IgD-negative memory B cell (primary cell): Measurements from ENCODE around the gene ADGRE2. TPM values are rescaled to one million over a fixed set of nuclear protein-coding genes. Genes with fewer than 3 reads are reported as not detected.
A peak's percentile ranks its signal among the peaks of the same experiment; 100 is the strongest.
"Not testable (repeated sequence)": the region's sequence is repeated elsewhere in the genome, so short reads cannot be mapped to it uniquely, and the experiment has no call there.

Experiments
- H3K27ac Mint-ChIP-seq, 3 donors: one replicate each; pipeline ENCODE4 v1.8.0; 2020 to 2022; ENCODE audit warnings: mild to moderate bottlenecking in 3 of 3, mixed read lengths in 3 of 3, moderate library complexity in 1 of 3
- H3K27me3 Mint-ChIP-seq: one replicate; pipeline ENCODE4 v1.8.0; 2021; ENCODE audit warnings: mixed read lengths
- H3K36me3 Mint-ChIP-seq: one replicate; pipeline ENCODE4 v1.8.0; 2020; ENCODE audit warnings: mild to moderate bottlenecking, mixed read lengths
- H3K4me1 Mint-ChIP-seq, 3 donors: one replicate each; pipeline ENCODE4 v1.8.0; 2020 to 2022; ENCODE audit warnings: mixed read lengths in 3 of 3, mild to moderate bottlenecking in 1 of 3
- H3K4me3 Mint-ChIP-seq, 4 donors: one replicate each; pipeline ENCODE4 v1.8.0; 2020 to 2022; ENCODE audit warnings: mild to moderate bottlenecking in 4 of 4, mixed read lengths in 4 of 4, moderate library complexity in 3 of 4
- H3K9me3 Mint-ChIP-seq, 3 donors: one replicate each; pipeline ENCODE4 v1.8.0; 2020 to 2021; ENCODE audit warnings: mixed read lengths in 3 of 3, mild to moderate bottlenecking in 1 of 3
- polyA plus RNA-seq: library from polyadenylated mRNA; unstranded; fragments of 300-500 nt; fragmentation: Illumina TruSeq; gene quantifications from one replicate; pipeline ENCODE4 v1.2.3, GENCODE V29; 2021

The ADGRE2 gene
- polyA plus RNA-seq, 1 donor from 2014 or later, result 0.06 TPM

DNA sequence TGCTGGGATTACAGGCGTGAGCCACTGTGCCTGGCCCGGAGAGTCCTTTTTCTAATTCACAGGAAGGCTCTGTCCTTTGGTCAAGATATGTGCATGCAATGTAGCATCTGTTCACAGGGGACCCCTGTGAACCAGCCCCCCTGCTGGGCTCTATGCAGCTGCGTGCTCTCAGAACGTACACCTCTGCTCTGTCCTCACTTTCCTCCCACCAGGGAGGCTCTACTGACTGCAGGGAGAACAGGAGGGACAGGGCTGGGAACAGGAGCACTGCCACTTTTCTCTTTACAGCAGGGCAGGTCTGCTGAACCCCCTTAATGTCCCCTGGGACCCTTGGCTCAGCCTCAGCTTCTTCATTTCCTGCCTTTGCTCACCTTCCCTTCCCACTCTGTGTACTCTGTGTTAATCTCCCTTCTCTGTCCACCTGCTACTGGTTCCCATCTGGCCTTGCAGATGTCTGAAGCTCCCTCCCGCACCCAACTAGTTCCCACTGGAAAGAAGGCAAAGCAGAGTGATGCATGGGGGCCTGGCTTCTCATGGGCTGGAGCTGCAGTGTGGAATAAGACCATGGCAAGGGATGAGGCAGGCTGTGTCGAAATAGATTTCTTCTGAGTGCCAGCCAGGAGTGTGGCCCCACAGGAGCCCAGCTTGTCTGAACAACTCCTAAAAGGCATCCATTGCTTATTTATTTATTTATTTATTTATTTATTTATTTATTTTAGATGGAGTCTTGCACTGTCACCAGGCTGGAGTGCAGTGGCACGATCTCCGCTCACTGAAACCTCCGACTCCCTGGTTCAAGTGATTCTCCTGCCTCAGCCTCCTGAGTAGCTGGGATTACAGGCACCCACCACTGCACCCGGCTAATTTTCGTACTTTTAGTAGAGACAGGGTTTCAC, 7.2 kb downstream of the ADGRE2 start:
- Mint-ChIP-seq H3K4me1 (peaks cover 0 to 9% (median 5%) of the 10 kb centered on the region in 3 donors), H3K27me3 (peaks cover 24% of the 10 kb centered on the region), H3K36me3 (no peaks in the 10 kb centered on the region), H3K4me3 (no peak overlapping the region), H3K9me3 (no peaks in the 10 kb centered on the region), H3K27ac (no peak overlapping the region)

DNA sequence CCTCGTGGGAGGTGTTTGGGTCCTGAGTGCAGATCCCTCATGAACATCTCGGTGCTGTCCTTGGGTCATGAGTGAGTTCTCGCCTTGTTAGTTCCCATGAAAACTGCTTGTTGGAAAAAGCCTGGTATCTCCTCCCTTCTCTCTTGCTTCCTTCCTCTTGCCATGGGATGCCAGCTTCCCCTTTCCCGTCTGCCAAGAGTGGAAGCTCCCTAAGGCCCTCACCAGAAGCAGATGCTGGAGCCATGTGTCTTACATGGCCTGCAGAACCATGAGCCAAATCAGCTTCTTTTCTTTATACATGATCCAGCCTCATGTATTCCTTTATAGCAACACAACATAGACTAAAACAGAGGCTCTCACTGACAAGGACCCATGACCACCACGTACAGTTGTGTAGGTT, 8.2 kb downstream of the ADGRE2 start:
- H3K27ac Mint-ChIP-seq, result no peak overlapping the region
- H3K4me1 Mint-ChIP-seq, result peaks cover 0 to 4% (median 2%) of the 10 kb centered on the region in 3 donors
- H3K36me3 Mint-ChIP-seq, result no peaks in the 10 kb centered on the region
- H3K27me3 Mint-ChIP-seq, result peaks cover 20% of the 10 kb centered on the region
- peak overlapping the region in 1 of 4 donors; percentile 15 for H3K4me3 Mint-ChIP-seq
- H3K9me3 Mint-ChIP-seq, result no peaks in the 10 kb centered on the region

DNA sequence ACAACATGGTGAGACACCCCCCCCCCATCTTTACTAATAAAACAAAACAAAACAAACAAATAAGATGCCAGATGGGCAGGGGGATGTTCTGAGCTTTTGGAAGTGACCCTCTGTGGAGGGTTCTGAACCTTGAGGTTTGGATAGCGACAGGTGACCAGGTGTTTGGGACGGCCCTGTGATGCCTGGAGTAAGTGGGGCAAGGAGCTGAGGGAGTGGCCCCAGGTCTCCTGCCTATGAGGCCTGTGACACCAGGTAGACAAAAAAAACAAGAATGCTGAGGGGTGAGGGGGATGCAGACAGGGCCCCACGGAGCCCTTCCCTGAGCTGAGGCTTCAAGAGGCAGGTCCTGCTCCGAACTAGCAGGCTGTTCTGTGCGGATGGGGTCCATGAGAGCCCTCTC, 9.2 kb downstream of the ADGRE2 start:
- H3K9me3 Mint-ChIP-seq, result no peaks in the 10 kb centered on the region
- peak overlapping the region in 1 of 3 donors; percentile 39 for H3K27ac Mint-ChIP-seq
- H3K4me3 Mint-ChIP-seq, result no peak overlapping the region
- no peaks in the 10 kb centered on the region for H3K36me3 Mint-ChIP-seq
- H3K4me1 Mint-ChIP-seq, result peaks cover 0 to 4% (median 2%) of the 10 kb centered on the region in 3 donors
- H3K27me3 Mint-ChIP-seq, result peaks cover 19% of the 10 kb centered on the region

DNA sequence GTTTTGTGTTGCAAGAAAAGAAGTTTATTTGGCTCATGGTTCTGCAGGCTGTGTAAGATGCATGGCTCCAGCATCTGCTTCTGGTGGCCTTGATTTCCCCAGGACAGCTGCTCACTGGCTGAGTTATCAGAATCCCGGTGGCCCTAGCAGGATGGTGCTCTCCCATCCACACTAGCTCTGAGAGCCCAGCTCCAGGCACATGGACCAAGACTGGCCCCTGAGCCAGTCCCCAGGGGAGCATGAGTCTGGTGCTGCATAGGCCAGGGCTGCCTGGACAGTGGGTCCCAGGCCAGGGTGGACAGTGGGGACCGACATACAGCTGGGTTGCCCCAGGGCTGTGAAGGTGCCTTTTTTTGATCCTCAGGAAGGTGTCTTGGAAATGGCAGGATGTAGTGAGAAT, 10.4 kb downstream of the ADGRE2 start:
- Mint-ChIP-seq H3K27me3 (peaks cover 13% of the 10 kb centered on the region), H3K4me1 (peaks cover 0 to 4% (median 2%) of the 10 kb centered on the region in 3 donors), H3K4me3 (peak overlapping the region in 1 of 4 donors; percentile 28), H3K36me3 (no peaks in the 10 kb centered on the region), H3K27ac (no peak overlapping the region), H3K9me3 (no peaks in the 10 kb centered on the region)

DNA sequence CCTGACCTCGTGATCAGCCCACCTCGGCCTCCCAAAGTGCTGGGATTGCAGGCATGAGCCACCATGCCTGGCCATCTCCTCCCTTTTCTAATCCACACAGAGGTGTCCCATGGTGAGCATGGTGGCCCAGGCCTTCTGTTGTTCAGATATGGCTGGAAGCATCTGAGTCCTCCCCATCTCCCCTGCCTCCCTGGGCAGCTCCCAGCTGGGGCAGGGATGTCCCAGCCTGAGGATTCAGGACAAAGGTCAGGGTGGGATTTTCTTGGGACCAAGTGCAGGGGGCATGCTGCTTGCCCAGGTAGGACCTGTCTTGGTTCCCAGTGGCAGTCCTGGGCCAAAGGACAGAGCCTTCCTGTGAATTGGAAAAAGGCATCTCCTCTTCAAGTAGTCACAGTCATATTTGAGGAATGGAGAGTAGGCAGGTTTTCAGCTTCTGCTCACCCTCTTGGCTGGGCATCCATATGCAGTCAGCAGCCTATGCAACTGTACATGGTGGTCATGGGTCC, 10.8 kb downstream of the ADGRE2 start:
- Mint-ChIP-seq H3K27me3 (peaks cover 13% of the 10 kb centered on the region), H3K9me3 (no peaks in the 10 kb centered on the region), H3K4me1 (peaks cover 0 to 4% (median 2%) of the 10 kb centered on the region in 3 donors), H3K36me3 (no peaks in the 10 kb centered on the region), H3K4me3 (no peak overlapping the region), H3K27ac (no peak overlapping the region)

DNA sequence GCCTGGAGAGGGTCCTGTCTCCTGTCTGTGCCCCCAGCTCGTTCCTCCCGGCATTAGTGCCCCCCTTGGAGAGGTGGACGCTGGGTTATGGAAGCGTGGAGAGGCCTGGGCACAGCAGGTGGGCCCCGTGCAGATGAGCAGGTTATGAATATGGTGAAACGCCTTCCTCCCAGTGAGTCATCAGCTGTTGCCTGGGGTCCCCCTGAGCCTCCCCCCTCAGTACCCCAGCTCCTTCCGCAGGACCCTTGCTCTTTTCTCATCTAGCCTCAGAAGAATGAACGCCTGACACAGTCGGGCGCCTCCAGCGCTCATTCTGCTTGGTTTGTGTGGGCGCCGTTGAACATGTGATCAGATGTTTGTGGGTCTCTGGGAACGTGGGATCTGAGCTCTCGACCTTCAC, 12.5 kb downstream of the ADGRE2 start:
- H3K36me3 Mint-ChIP-seq, H3K27me3 Mint-ChIP-seq, H3K27ac Mint-ChIP-seq, H3K9me3 Mint-ChIP-seq, H3K4me1 Mint-ChIP-seq, H3K4me3 Mint-ChIP-seq: not testable (repeated sequence)

DNA sequence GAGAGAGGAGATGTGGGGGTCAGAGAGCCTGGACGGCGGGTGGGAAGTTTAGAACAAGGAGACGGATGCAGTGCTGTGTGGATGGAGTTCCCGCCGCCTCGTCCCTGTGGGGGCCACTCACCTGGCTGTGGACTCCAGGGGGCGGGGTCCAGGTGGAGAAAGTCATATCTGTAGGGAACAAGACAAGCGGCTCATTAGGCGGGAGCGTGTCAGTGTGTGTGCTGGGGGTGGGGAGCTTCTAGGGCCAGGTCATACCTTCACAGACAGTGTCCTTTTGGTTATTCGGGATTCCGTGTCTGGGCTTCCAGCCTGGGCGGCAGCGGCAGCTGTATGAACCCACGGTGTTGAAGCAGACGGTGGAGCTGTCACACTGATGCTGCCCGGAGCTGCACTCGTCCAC, 13.0 kb downstream of the ADGRE2 start:
- not testable (repeated sequence) for H3K4me1 Mint-ChIP-seq, H3K9me3 Mint-ChIP-seq, H3K27me3 Mint-ChIP-seq, H3K36me3 Mint-ChIP-seq, H3K4me3 Mint-ChIP-seq
- peak overlapping the region in 2 of 3 donors; percentile 43 to 45 for H3K27ac Mint-ChIP-seq

DNA sequence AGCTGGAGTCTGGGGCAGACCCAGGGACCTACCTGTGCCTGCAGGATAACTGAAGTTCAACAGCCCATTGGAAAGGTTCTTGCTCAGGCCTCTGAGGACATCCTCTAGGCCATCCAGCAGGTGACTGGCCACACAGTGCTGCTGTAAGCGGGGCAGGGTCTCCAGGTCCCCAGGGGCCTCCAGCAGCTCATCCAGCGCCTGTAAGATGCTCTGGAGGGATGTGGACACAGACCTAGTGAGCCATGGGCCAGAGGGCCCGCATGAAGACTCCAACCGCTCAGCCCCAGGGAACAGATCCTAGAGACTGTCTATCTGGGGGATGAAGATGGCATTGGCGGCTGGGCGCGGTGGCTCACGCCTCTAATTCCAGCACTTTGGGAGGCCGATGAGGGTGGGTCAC, 14.0 kb downstream of the ADGRE2 start:
- Mint-ChIP-seq H3K36me3 (no peaks in the 10 kb centered on the region), H3K9me3 (peaks cover 4 to 6% (median 5%) of the 10 kb centered on the region in 3 donors), H3K4me3 (no peak overlapping the region), H3K27me3 (peaks cover 7% of the 10 kb centered on the region), H3K4me1 (peaks cover 0 to 3% (median 0%) of the 10 kb centered on the region in 3 donors), H3K27ac (no peak overlapping the region)

DNA sequence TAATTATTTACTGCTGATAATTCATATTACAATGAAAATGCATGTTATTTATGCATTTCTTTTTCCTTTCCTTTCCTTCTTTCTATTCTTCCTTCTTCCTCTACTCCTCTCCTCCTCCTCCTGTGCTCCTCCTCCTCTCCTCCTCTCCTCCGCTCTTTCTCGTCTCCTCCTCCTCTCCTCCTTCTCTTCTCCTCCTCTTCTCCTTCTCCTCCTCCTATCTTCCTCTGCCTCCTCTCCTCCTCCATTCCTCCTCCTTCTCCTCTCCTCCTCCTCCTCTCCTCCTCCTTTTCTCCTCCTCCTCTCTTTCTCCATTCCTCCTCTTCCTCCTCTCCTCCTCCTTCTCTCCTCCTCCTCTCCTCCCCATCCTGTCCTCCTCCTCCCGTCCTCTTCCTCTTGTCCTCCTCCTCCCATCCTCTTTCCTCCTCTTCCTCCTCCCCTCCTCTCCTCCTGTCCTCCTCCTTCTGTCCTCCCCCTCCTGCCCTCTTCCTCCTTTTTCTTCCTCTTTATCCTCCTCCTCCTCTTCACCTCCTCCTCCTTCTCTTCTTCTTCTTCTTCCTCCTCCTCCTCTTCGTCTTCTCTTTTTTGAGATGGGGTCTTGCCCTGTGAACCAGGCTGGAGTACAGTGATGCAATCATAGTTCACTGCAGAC, 14.7 kb downstream of the ADGRE2 start:
- Mint-ChIP-seq H3K4me3 (no peak overlapping the region), H3K4me1 (peaks cover 0 to 3% (median 0%) of the 10 kb centered on the region in 3 donors), H3K36me3 (no peaks in the 10 kb centered on the region), H3K9me3 (peaks cover 4 to 6% (median 5%) of the 10 kb centered on the region in 3 donors), H3K27me3 (peaks cover 4% of the 10 kb centered on the region), H3K27ac (no peak overlapping the region)

DNA sequence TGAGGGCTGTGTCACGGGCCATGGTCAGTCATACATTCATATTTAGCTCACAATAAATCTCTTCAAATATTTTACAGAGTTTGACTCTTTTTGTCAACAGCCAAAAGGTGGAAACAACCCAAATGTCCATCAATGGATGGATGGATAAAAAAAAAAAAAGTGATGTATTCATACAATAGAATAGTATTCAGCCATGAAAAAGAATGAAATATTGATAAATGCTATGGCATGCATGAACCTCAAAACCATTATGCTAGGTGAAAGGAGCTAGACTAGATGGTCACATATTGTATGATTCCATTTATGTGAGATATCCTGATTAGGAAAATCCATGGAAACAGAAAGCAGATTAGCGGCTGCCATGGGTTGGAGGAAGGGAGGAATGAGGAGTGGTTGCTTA, 16.2 kb downstream of the ADGRE2 start:
- H3K9me3 Mint-ChIP-seq, result peaks cover 5 to 7% (median 6%) of the 10 kb centered on the region in 3 donors
- H3K36me3 Mint-ChIP-seq, result no peaks in the 10 kb centered on the region
- peak overlapping the region in 1 of 3 donors; percentile 71 for H3K27ac Mint-ChIP-seq
- peaks cover 0 to 3% (median 0%) of the 10 kb centered on the region in 3 donors for H3K4me1 Mint-ChIP-seq
- H3K4me3 Mint-ChIP-seq, result no peak overlapping the region
- peaks cover 4% of the 10 kb centered on the region for H3K27me3 Mint-ChIP-seq

DNA sequence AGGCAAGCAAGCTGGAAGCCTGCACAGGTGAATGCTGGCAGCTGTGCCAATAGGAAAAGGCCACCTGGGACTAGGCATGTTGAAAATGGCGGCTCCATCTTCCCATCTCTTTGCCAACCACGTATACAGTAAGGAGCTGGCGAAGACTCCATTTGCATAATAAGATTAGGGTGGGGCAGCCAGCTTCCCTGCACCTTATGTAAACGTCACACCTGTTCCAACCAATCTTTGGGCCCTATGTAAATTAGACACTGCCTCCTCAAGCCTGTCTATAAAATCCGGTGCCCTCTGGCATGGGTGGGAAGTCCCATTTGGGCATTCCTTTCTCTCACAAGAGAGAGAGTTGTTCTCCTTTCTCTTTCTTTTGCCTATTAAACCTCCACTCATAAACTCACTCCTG, 16.8 kb downstream of the ADGRE2 start:
- Mint-ChIP-seq H3K4me3 (no peak overlapping the region), H3K27me3 (peaks cover 4% of the 10 kb centered on the region), H3K27ac (peak overlapping the region in 1 of 3 donors; percentile 71), H3K9me3 (peaks cover 5 to 7% (median 6%) of the 10 kb centered on the region in 3 donors), H3K4me1 (peaks cover 0 to 3% (median 0%) of the 10 kb centered on the region in 3 donors), H3K36me3 (no peaks in the 10 kb centered on the region)

DNA sequence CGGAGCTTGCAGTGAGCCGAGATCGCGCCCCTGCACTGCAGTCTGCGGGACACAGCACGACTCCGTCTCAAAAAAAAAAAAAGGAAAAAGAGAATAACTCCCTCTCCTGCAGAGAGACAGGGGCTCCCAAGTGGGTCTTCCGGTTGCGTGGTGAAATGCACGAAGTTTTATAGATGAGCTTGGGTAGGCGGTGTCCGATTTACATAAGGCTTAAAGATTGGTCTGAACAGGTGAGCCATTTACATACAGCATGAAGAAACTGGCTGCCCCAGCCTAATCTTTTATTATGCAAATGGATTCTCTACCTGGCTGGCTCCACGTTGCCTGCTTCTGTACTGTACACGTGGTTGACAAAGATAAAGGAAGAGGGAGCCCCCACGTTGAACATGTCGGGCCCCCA, 19.5 kb downstream of the ADGRE2 start:
- H3K4me3 Mint-ChIP-seq, result no peak overlapping the region
- peaks cover 5 to 7% (median 6%) of the 10 kb centered on the region in 3 donors for H3K9me3 Mint-ChIP-seq
- H3K4me1 Mint-ChIP-seq, result peaks cover 0 to 3% (median 0%) of the 10 kb centered on the region in 3 donors
- no peaks in the 10 kb centered on the region for H3K36me3 Mint-ChIP-seq
- no peak overlapping the region for H3K27ac Mint-ChIP-seq
- H3K27me3 Mint-ChIP-seq, result no peaks in the 10 kb centered on the region

DNA sequence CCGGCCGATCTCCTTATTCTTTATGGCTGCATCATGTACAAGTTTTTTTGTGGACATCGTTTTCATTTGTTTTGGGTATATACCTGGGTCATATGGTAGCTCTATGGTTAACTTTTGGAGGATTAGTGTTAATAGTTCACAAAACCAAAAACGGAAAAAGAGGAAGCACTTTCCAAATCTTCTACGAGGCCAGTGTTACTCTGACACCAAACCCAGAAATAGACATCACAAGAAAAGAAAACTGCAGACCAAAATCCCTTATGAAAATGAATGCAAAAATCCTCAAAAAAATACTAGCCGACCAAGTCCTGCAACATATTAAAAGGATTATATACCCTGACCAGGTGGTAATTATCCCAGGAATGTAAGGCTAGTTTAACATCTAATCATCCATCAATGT, 29.8 kb downstream of the ADGRE2 start:
- H3K4me3 Mint-ChIP-seq, result no peak overlapping the region
- H3K36me3 Mint-ChIP-seq, result no peaks in the 10 kb centered on the region
- H3K9me3 Mint-ChIP-seq, result peaks cover 0 to 1% (median 0%) of the 10 kb centered on the region in 3 donors
- H3K27ac Mint-ChIP-seq, result no peak overlapping the region
- H3K4me1 Mint-ChIP-seq, result no peaks in the 10 kb centered on the region
- H3K27me3 Mint-ChIP-seq, result no peaks in the 10 kb centered on the region

DNA sequence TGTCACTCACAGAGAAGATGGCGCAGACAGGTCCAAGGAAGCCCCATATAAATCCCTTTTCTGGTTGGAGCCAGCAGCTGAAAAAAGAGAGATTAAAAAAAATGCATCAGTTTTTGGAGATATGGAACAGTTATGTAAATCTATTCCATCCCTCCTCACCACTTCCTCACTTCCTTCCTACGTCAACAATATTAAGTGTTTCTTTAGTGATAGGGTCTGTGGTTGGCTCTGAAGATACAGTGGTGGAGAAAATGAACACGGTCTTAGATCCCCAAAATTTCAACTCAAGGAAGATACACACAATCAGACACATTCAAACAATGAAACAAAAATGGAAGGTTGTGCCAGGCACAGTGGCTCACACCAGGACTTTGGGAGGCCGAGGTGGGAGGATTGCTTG, 31.5 kb downstream of the ADGRE2 start:
- no peak overlapping the region for H3K4me3 Mint-ChIP-seq
- no peaks in the 10 kb centered on the region for H3K36me3 Mint-ChIP-seq
- H3K27ac Mint-ChIP-seq, result no peak overlapping the region
- no peaks in the 10 kb centered on the region for H3K4me1 Mint-ChIP-seq
- no peaks in the 10 kb centered on the region for H3K27me3 Mint-ChIP-seq
- H3K9me3 Mint-ChIP-seq, result peaks cover 0 to 1% (median 0%) of the 10 kb centered on the region in 3 donors

DNA sequence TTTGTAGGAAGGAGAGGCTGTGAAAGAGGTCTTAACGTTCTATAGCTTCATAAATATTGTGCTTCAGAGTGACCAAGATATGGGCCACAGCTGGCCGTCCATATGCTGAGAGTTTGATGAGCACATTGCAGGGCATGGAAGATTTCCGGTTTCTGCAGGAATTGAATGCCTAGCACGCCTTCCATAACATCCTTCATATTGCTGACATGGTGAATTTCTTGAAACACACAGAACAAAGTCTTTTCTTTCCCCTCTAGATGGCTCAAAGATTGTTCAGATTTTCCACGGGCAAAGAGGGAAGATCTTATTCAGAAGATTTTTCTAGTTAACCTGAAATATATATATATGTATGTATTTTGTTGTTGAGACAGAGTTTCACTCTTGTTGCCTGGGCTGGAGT, 42.4 kb downstream of the ADGRE2 start:
- Mint-ChIP-seq H3K27me3 (peaks cover 2% of the 10 kb centered on the region), H3K27ac (no peak overlapping the region), H3K4me3 (no peak overlapping the region), H3K4me1 (no peaks in the 10 kb centered on the region), H3K36me3 (peaks cover 2% of the 10 kb centered on the region), H3K9me3 (peaks cover 0 to 5% (median 3%) of the 10 kb centered on the region in 3 donors)
